ACC112 (cell line): ENCODE measurements around the gene INPP5A.

Experiments
- H2AFZ ChIP-seq: fragments of 200-600 bp; sonication (generic); one replicate; pipeline ENCODE4 v1.6.0; 2017; ENCODE audit warnings: antibody characterized with exemption, low read length; ENCODE audit not compliant: unreplicated experiment
- H3K27ac ChIP-seq: fragments of 200-600 bp; sonication (generic); 2 replicates; pipeline ENCODE4 v1.5.1; 2014; ENCODE audit warnings: low read depth, mild to moderate bottlenecking, antibody characterized with exemption, low read length, moderate library complexity
- H3K27me3 ChIP-seq: fragments of 200-600 bp; sonication (generic); 2 replicates; pipeline ENCODE4 v1.6.1; 2014; ENCODE audit warnings: mild to moderate bottlenecking, antibody characterized with exemption, low read length, moderate library complexity, mixed read lengths; ENCODE audit not compliant: insufficient read depth
- H3K36me3 ChIP-seq: fragments of 200-600 bp; sonication (generic); 2 replicates; pipeline ENCODE4 v1.6.1; 2016; ENCODE audit warnings: mild to moderate bottlenecking, antibody characterized with exemption, low read length, moderate library complexity, mixed read lengths; ENCODE audit not compliant: insufficient read depth
- H3K4me1 ChIP-seq: fragments of 200-600 bp; sonication (generic); one replicate; pipeline ENCODE4 v1.6.1; 2016; ENCODE audit warnings: low read length, mixed read lengths; ENCODE audit not compliant: insufficient read depth, unreplicated experiment, control insufficient read depth
- H3K4me3 ChIP-seq: fragments of 200-600 bp; sonication (generic); 2 replicates; pipeline ENCODE4 v1.5.1; 2014; ENCODE audit warnings: mild to moderate bottlenecking, low read depth, low read length
- H3K79me2 ChIP-seq: fragments of 200-600 bp; sonication (generic); one replicate; pipeline ENCODE4 v1.6.0; 2016; ENCODE audit warnings: low read length; ENCODE audit not compliant: control insufficient read depth, unreplicated experiment, insufficient read depth

INPP5A gene

GRCh38 chr10:132750936-132751335 is 213.3 kb downstream of the INPP5A start:
- no peak overlapping the region for H3K4me3 ChIP-seq
- no peak overlapping the region for H2AFZ ChIP-seq
- peaks cover 4% of the 10 kb centered on the region; the same call in 1 of the 2 replicates for H3K36me3 ChIP-seq
- no peaks in the 10 kb centered on the region for H3K27me3 ChIP-seq
- no peaks in the 10 kb centered on the region for H3K4me1 ChIP-seq
- H3K79me2 ChIP-seq, result no peaks in the 10 kb centered on the region
- no peak overlapping the region for H3K27ac ChIP-seq

- no peaks in the 10 kb centered on the region for H3K79me2 ChIP-seq
- H3K27ac ChIP-seq, result no peak overlapping the region
- no peak overlapping the region for H2AFZ ChIP-seq
- no peak overlapping the region for H3K4me3 ChIP-seq
- no peaks in the 10 kb centered on the region for H3K4me1 ChIP-seq
- no peaks in the 10 kb centered on the region for H3K27me3 ChIP-seq
- H3K36me3 ChIP-seq, result peaks cover 4% of the 10 kb centered on the region; the same call in 1 of the 2 replicates
These were observed 214.8 kb downstream of the INPP5A start for GRCh38 chr10:132752378-132752777.

DNA sequence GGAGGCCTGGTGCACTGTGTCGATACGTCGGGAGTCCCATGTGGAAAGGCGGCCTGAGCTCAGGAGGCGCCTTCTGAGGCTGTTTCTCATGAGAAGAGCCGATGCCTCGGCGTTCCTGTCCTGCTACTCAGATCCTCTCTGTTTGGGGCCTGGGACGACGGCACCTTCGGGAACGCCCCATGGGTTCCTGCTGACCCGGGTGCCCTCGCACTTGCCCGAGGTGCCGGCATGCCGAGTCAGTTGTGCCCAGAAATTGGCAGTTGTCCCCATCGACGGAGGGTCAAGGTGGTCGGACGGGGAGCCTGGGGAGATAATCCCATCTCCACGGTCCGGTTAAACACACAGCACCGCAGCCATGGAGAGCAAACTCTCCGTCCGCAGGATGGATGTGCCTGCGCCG is 215.4 kb downstream of the INPP5A start:
- Histone ChIP-seq H3K4me1 (no peaks in the 10 kb centered on the region), H3K79me2 (no peaks in the 10 kb centered on the region), H3K36me3 (peaks cover 4% of the 10 kb centered on the region; the same call in 1 of the 2 replicates)

GRCh38 chr10:132753596-132753995 is 216.0 kb downstream of the INPP5A start:
- no peak overlapping the region for H3K4me3 ChIP-seq
- no peaks in the 10 kb centered on the region for H3K27me3 ChIP-seq
- H2AFZ ChIP-seq, result no peak overlapping the region
- H3K27ac ChIP-seq, result no peak overlapping the region
- peaks cover 4% of the 10 kb centered on the region; the same call in 1 of the 2 replicates for H3K36me3 ChIP-seq
- H3K79me2 ChIP-seq, result no peaks in the 10 kb centered on the region
- H3K4me1 ChIP-seq, result no peaks in the 10 kb centered on the region

More for the DNA sequence above, 215.4 kb downstream of the INPP5A start:
- Histone ChIP-seq H3K27me3 (no peaks in the 10 kb centered on the region), H3K27ac (no peak overlapping the region), H2AFZ (no peak overlapping the region), H3K4me3 (no peak overlapping the region)

DNA sequence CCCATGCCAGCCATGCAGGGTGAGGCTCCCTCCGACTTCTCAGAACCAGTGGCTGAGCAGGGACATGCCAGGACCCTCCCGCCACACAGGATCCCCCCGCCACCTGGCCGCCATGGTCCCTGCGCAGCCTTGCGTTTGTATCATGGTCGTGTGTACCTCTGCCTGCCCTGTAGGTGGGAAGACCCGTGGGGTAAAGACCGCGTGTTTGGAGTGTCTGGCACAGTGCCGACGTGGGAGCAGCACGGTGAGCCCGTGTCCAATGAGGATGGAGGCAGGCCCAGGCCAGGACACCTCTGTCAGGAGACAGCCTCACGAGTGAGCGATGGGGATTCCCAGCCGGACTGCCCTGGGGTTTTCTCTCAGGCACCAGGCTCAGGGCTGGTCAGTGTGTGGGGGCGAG is 216.5 kb downstream of the INPP5A start:
- no peaks in the 10 kb centered on the region for H3K27me3 ChIP-seq
- H3K79me2 ChIP-seq, result no peaks in the 10 kb centered on the region
- H3K4me3 ChIP-seq, result no peak overlapping the region
- no peak overlapping the region for H3K27ac ChIP-seq
- H2AFZ ChIP-seq, result no peak overlapping the region
- no peaks in the 10 kb centered on the region for H3K4me1 ChIP-seq
- peaks cover 4% of the 10 kb centered on the region; the same call in 1 of the 2 replicates for H3K36me3 ChIP-seq

DNA sequence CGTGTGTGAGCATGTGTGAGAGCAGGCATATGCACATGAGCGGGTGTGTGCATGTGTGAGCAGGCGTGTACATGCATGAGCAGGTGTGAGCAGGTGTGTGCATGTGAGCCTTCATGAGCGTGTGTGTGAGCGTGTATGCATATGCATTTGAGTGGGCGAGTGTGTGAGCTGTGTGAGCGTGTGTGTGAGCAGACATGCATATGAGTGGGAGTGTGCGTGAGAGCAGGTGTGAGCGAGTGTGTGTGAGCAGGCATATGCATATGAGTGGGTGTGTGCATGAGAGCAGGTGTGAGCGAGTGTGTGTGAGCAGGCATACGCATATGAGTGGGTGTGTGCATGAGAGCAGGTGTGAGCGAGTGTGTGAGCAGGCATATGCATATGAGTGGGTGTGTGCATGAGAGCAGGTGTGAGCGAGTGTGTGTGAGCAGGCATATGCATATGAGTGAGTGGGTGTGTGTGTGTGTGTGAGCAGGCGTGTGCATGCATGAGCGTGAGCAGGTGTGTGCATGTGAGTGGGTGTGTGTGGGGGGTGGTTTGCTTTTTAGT is 217.7 kb downstream of the INPP5A start:
- H3K4me3 ChIP-seq, result no peak overlapping the region
- H2AFZ ChIP-seq, result no peak overlapping the region
- no peaks in the 10 kb centered on the region for H3K27me3 ChIP-seq
- no peaks in the 10 kb centered on the region for H3K79me2 ChIP-seq
- no peak overlapping the region for H3K27ac ChIP-seq
- H3K4me1 ChIP-seq, result no peaks in the 10 kb centered on the region
- peaks cover 4% of the 10 kb centered on the region; the same call in 1 of the 2 replicates for H3K36me3 ChIP-seq

- no peak overlapping the region for H2AFZ ChIP-seq
- H3K36me3 ChIP-seq, result peaks cover 4% of the 10 kb centered on the region; the same call in 1 of the 2 replicates
- no peaks in the 10 kb centered on the region for H3K4me1 ChIP-seq
- H3K4me3 ChIP-seq, result no peak overlapping the region
- no peaks in the 10 kb centered on the region for H3K27me3 ChIP-seq
- H3K27ac ChIP-seq, result no peak overlapping the region
- H3K79me2 ChIP-seq, result no peaks in the 10 kb centered on the region
These were observed 219.0 kb downstream of the INPP5A start for GRCh38 chr10:132756591-132756990.

- Histone ChIP-seq H3K4me3 (no peak overlapping the region), H2AFZ (no peak overlapping the region), H3K36me3 (peaks cover 4% of the 10 kb centered on the region; the same call in 1 of the 2 replicates), H3K27ac (no peak overlapping the region), H3K4me1 (no peaks in the 10 kb centered on the region), H3K79me2 (no peaks in the 10 kb centered on the region), H3K27me3 (no peaks in the 10 kb centered on the region)
These were observed 219.6 kb downstream of the INPP5A start for GRCh38 chr10:132757171-132757570.

GRCh38 chr10:132758865-132759264 is 221.3 kb downstream of the INPP5A start:
- Histone ChIP-seq H3K79me2 (no peaks in the 10 kb centered on the region), H3K27ac (no peak overlapping the region), H3K27me3 (no peaks in the 10 kb centered on the region), H3K4me1 (no peaks in the 10 kb centered on the region), H3K4me3 (no peak overlapping the region), H3K36me3 (peaks cover 3% of the 10 kb centered on the region; the same call in 1 of the 2 replicates), H2AFZ (no peak overlapping the region)

GRCh38 chr10:132761395-132762060 is 223.9 kb downstream of the INPP5A start:
- Histone ChIP-seq H3K79me2 (no peaks in the 10 kb centered on the region), H3K4me3 (no peak overlapping the region), H3K4me1 (no peaks in the 10 kb centered on the region), H3K27ac (no peak overlapping the region), H2AFZ (no peak overlapping the region), H3K27me3 (no peaks in the 10 kb centered on the region), H3K36me3 (no peaks in the 10 kb centered on the region)

DNA sequence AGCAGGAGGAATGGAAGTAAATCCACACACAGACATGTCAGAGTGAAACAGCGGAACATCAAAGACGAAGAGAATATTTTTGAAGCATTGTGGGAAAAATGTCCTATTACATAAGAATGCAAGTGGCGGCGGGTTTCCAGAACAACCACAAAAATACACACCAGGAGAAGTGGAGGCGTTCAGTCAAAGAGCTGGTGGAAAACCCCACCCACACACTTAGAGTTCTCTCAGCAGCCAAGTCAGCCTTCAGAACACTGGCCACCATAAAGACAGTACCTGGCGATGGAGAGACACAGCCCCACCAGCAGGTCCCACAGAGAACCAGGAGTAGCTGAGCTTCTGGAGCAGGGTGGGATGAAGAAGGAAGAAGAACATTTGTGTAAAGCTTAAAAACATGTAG is 224.7 kb downstream of the INPP5A start:
- no peak overlapping the region for H3K27ac ChIP-seq
- no peak overlapping the region for H2AFZ ChIP-seq
- H3K4me3 ChIP-seq, result no peak overlapping the region
- no peaks in the 10 kb centered on the region for H3K36me3 ChIP-seq
- no peaks in the 10 kb centered on the region for H3K79me2 ChIP-seq
- no peaks in the 10 kb centered on the region for H3K4me1 ChIP-seq
- H3K27me3 ChIP-seq, result no peaks in the 10 kb centered on the region
